Thyroid gland (tissue), 4 donors: ENCODE results near the gene FOXD1. TPM values are rescaled to one million over a fixed set of nuclear protein-coding genes. Genes with fewer than 3 reads are reported as not detected.

Experiments used
- DNase-seq, 2 donors: peaks; one replicate each; pipeline ENCODE4 v3.0.0-alpha.2; 2019
- H3K27ac ChIP-seq, 3 donors: fragments of 200-600 bp; sonication (generic); 1 replicate in 2 of 3; 2 replicates in 1 of 3; pipeline ENCODE4 v1.5.1; 2016 to 2019; ENCODE audit warnings: mild to moderate bottlenecking in 1 of 3, moderate library complexity in 1 of 3
- H3K27me3 ChIP-seq: fragments of 200-600 bp; sonication (generic); one replicate; pipeline ENCODE4 v1.5.1; 2019
- H3K36me3 ChIP-seq, 2 donors: fragments of 200-600 bp; sonication (generic); one replicate each; pipeline ENCODE4 v1.5.1; 2016 to 2019
- H3K4me1 ChIP-seq, 2 donors: fragments of 200-600 bp; sonication (generic); one replicate each; pipeline ENCODE4 v1.5.1; 2017 to 2019
- H3K4me3 ChIP-seq, 3 donors: fragments of 200-600 bp; sonication (generic); replicated peaks in 1 of 3; 1 replicate in 2 of 3; 2 replicates in 1 of 3; pipeline ENCODE4 v1.5.1; 2016; ENCODE audit warnings: mild to moderate bottlenecking in 1 of 3
- H3K9me3 ChIP-seq: fragments of 200-600 bp; sonication (generic); one replicate; pipeline ENCODE4 v1.5.1; 2017
- POLR2A ChIP-seq, 2 donors: fragments of 450-650 bp; IDR thresholded peaks; one replicate each; pipeline ENCODE4 v1.6.1; 2017; ENCODE audit warnings: antibody characterized with exemption in 2 of 2, mild to moderate bottlenecking in 2 of 2, moderate library complexity in 1 of 2
- WGBS, 2 donors: methylation state at CpG; one replicate each; pipeline ENCODE4 v1.1.5; 2017; 5-methylcytosine and 5-hydroxymethylcytosine counted together
- intact Hi-C: fragments of 100-400 bp; cut with DNase I; formaldehyde crosslinking; loops from one replicate; pipeline ENCODE4 v1.15.1; 2023
- total RNA-seq, 4 donors: library from RNA; depleted of rRNA; stranded (reverse); fragments of >200 nt; gene quantifications; one replicate each; pipeline ENCODE4 v1.2.3, GENCODE V29; 2016
- TF ChIP-seq, protein P1 (sequence below), 6 experiments: fragments of 200-600 bp in 3 of 6; fragments of 450-650 bp in 3 of 6; sonication (generic) in 3 of 6; IDR thresholded peaks; one replicate each; pipeline ENCODE4 v1.5.1; 2016 to 2019; ENCODE audit warnings: antibody characterized with exemption in 6 of 6, mild to moderate bottlenecking in 2 of 6, inconsistent platforms in 1 of 6, moderate library complexity in 1 of 6

FOXD1 gene
- total RNA-seq, 4 donors from 2014 or later, result 0.38 to 1.6 (median 1.2) TPM; not detected in 1

DNA sequence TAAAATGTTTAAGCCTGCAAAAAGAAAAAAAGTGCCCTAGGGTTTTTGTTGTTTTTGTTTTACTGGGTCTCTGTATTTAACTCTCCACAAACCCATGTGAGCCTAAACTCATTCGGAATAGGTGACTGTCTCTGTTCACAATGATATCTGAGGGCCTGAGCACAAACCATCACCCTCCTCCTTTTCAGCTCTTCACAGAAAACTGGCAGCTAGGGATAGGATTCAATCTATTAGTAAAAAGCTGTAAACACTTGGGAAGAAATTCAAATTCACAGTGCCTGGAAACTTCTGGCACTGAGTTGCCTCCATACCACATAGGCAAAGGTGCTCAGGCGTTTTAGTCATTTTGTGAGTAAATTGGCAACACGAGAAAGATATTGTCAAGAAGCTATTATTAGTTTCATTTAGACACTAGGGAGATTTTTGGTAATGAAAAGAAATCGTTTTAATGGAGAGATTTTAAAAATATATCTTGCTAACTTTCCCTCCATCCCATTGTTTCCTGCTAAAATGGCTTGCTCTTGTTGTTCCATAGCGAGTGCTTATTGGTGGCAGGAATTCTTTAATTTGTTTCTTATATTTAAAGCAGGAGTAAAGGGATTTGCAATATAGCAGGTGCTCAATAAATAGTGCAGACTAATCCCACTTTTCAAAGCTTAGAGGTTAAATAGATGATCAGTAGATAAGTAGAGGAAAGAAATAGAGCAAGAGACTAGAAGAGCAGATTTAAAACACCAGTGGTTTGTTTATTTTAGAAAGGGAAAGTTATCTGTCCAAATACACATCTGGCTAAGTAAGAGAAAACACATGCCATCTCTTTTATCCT is 9.7 kb downstream of the FOXD1 start:
- Histone ChIP-seq H3K4me1 (peaks cover 0 to 14% of the 10 kb centered on the region in 2 donors), H3K27me3 (peaks cover 73% of the 10 kb centered on the region), H3K9me3 (no peaks in the 10 kb centered on the region), H3K27ac (no peak overlapping the region), H3K36me3 (no peaks in the 10 kb centered on the region), H3K4me3 (no peak overlapping the region)
- intact Hi-C loops, result no loop called here
- DNase-seq, result no peak
- no peak for TF ChIP-seq POLR2A (IDR thresholded peaks at IDR 0.05)
- TF ChIP-seq, protein P1, sequence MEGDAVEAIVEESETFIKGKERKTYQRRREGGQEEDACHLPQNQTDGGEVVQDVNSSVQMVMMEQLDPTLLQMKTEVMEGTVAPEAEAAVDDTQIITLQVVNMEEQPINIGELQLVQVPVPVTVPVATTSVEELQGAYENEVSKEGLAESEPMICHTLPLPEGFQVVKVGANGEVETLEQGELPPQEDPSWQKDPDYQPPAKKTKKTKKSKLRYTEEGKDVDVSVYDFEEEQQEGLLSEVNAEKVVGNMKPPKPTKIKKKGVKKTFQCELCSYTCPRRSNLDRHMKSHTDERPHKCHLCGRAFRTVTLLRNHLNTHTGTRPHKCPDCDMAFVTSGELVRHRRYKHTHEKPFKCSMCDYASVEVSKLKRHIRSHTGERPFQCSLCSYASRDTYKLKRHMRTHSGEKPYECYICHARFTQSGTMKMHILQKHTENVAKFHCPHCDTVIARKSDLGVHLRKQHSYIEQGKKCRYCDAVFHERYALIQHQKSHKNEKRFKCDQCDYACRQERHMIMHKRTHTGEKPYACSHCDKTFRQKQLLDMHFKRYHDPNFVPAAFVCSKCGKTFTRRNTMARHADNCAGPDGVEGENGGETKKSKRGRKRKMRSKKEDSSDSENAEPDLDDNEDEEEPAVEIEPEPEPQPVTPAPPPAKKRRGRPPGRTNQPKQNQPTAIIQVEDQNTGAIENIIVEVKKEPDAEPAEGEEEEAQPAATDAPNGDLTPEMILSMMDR (IDR thresholded peaks at IDR 0.05), result no peak
- 16 to 19% methylated on average over 5 of the region's 5 CpGs for WGBS, 2 donors

DNA sequence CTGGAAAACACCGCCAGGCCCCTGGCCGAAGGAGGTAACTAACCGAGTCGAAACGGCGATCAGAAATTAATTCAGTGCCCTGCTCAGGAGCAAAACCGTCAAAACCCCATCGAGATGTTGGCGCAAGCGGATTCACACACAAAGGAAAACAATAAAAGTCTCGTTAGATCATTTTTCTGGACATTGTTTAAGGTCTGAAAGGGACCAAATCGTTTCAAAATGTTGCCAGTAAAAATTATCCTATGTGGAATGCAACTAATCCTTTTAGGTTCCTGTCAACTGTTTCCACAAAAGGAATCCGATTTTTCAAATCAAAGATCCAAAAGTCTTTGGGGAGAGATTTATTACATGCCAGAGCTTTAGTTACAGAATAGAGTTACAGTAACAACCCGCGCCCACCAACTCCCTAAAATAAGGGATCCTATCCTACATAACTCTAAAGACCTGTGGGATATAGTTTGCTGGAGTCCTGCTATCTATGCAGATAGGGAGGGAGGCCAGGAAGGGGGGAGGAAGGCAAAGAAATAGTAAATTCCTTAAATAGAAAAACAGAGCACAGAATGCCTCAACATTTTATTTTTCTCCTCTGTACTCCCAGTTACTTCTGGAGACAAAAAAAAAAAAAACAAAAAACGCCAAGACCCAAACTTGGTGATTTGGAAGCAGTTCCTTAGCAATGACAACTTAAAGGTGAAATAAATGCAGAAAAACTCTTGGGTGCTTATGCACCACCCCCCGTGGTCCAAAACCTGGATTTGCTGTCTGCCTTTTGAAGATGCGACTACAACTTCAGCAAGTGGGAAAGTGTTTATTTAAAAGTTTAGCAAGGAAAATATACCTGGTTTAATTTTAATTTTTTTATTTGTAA is 10.6 kb downstream of the FOXD1 start:
- Histone ChIP-seq H3K27me3 (peaks cover 70% of the 10 kb centered on the region), H3K9me3 (no peaks in the 10 kb centered on the region), H3K27ac (no peak overlapping the region), H3K36me3 (no peaks in the 10 kb centered on the region), H3K4me1 (peaks cover 0 to 14% of the 10 kb centered on the region in 2 donors), H3K4me3 (no peak overlapping the region)
- no peak for DNase-seq
- intact Hi-C loops, result no loop called here
- WGBS, 2 donors, result 7 to 11% methylated on average over 18 of the region's 18 CpGs
- TF ChIP-seq POLR2A (IDR thresholded peaks at IDR 0.05), result no peak
- TF ChIP-seq, protein P1 (IDR thresholded peaks at IDR 0.05), result no peak

DNA sequence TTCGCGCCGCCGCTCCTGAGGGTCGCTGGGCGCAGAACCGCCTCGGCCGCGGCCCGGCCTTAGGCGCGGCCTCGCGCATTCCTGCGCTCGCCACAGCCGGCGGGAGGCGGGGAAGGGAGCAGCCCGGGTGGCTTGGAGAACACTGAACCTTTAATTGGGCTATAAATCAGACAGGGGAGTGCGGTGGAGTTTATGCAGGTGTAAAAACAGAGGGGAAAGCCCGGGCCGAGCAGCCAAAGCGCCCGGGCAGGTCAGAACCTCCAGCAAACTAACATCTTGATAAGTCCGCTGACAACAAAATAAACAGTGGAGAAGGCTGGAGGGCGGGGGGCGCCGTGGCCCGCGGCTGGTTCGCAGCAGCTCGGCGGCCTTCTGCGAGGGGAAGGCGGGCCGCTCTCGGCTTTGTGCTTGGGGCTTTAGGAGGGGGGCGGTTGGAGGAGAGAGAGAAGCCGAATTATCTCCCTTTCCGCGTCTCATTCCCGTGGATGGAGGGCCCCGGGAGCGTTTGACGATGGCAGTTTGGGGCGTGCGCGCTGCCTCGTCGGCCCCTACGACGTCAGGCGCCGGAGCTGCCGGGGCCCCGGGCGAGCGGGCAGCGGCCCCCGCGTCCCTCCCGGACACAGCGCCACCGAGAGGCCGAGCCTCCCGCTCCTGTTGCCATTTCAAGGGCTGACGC is 11.3 kb downstream of the FOXD1 start:
- Histone ChIP-seq H3K4me1 (peaks cover 0 to 14% of the 10 kb centered on the region in 2 donors), H3K36me3 (no peaks in the 10 kb centered on the region), H3K9me3 (no peaks in the 10 kb centered on the region), H3K27ac (no peak overlapping the region), H3K4me3 (no peak overlapping the region), H3K27me3 (peaks cover 67% of the 10 kb centered on the region)
- no peak for DNase-seq
- intact Hi-C loops, result no loop called here
- WGBS, 2 donors, result 5% methylated on average over 37 to 51 of the region's 69 CpGs
- no peak for TF ChIP-seq POLR2A (IDR thresholded peaks at IDR 0.05)
- TF ChIP-seq, protein P1 (IDR thresholded peaks at IDR 0.05), result no peak

DNA sequence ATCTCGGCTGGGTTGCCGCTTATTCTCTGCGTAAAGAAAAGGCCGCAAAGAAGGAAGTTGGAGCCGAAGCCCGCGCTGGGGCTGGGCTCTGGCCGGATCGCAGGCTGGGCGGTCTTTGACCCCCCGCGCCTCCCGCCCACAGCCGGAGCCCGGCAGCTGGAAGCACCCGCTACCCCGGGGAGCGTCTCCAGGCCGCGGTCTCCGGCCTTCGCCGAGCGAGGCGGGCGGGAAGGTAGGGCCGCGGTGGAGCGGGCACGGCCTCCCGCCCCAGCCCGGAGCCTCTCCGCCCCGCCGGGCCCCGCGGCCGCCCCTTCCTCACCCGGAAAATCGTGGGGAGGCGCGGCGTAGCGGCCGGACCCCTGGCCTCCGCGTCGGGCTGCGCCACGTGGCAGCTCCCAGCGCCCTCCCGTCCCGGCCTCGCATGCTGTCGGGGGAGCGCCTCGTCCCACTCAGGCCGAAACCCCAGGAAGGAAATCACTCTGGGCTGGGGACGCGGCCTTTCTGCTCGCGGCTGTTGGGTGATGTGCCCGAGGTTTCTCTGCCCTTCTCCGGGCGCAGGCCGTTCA is 12.0 kb downstream of the FOXD1 start:
- no peaks in the 10 kb centered on the region for H3K36me3 ChIP-seq
- peaks cover 0 to 14% of the 10 kb centered on the region in 2 donors for H3K4me1 ChIP-seq
- WGBS, 2 donors, result 2 to 14% methylated on average over 17 to 18 of the region's 66 CpGs
- no peak for DNase-seq
- peaks cover 63% of the 10 kb centered on the region for H3K27me3 ChIP-seq
- no peak overlapping the region for H3K4me3 ChIP-seq
- no peak overlapping the region for H3K27ac ChIP-seq
- H3K9me3 ChIP-seq, result no peaks in the 10 kb centered on the region
- TF ChIP-seq POLR2A (IDR thresholded peaks at IDR 0.05), result no peak
- TF ChIP-seq, protein P1 (IDR thresholded peaks at IDR 0.05), result no peak
- intact Hi-C loops, result no loop called here
